ENCODE data around the gene HMGB1.

Gene HMGB1

GRCh38 chr13:30479154-30479882 lies 13.6 kb upstream of the HMGB1 start (continued):
- TF ChIP-seq CSDC2 (CRISPR knock-in tag; IDR thresholded peaks at IDR 0.05) (no peak), ZNF70 (CRISPR knock-in tag; IDR thresholded peaks at IDR 0.05) (no peak), RARB (CRISPR knock-in tag; IDR thresholded peaks at IDR 0.05) (no peak)

GRCh38 chr13:30477346-30478195 lies 11.8 kb upstream of the HMGB1 start:
- no peak for TF ChIP-seq CREB5 (CRISPR knock-in tag; IDR thresholded peaks at IDR 0.05; ENCODE audit: low read depth)
- no peak for TF ChIP-seq CSDC2 (CRISPR knock-in tag; IDR thresholded peaks at IDR 0.05)
- no peak for TF ChIP-seq GLIS3 (CRISPR knock-in tag; IDR thresholded peaks at IDR 0.05)
- no peak for TF ChIP-seq PPARA (CRISPR knock-in tag; IDR thresholded peaks at IDR 0.05; ENCODE audit: borderline replicate concordance)
- no peak for TF ChIP-seq BACH2 (CRISPR knock-in tag; IDR thresholded peaks at IDR 0.05; ENCODE audit: borderline replicate concordance)
- no peak for TF ChIP-seq ZNF70 (CRISPR knock-in tag; IDR thresholded peaks at IDR 0.05)
- ATAC-seq: no peak

- TF ChIP-seq ESRRG (CRISPR knock-in tag; IDR thresholded peaks at IDR 0.05): no peak
- peak; percentile 71; the same call in 1 of the 2 replicates for TF ChIP-seq ZNF8 (CRISPR knock-in tag; IDR thresholded peaks at IDR 0.05)
- no peak for TF ChIP-seq SNAI2 (CRISPR knock-in tag; IDR thresholded peaks at IDR 0.05)
- no peak for ATAC-seq
These were observed 7.9 kb upstream of the HMGB1 start for GRCh38 chr13:30473675-30474074.

- TF ChIP-seq TOX (CRISPR knock-in tag; IDR thresholded peaks at IDR 0.05; ENCODE audit: borderline replicate concordance) (no peak), ESRRG (CRISPR knock-in tag; IDR thresholded peaks at IDR 0.05) (no peak), ZNF70 (CRISPR knock-in tag; IDR thresholded peaks at IDR 0.05) (no peak), ZNF8 (CRISPR knock-in tag; IDR thresholded peaks at IDR 0.05) (no peak), ZFP3 (CRISPR knock-in tag; IDR thresholded peaks at IDR 0.05) (no peak), SNAI2 (CRISPR knock-in tag; IDR thresholded peaks at IDR 0.05) (no peak)
These were observed 1.1 kb upstream of the HMGB1 start for GRCh38 chr13:30466841-30467252.

GRCh38 chr13:30466358-30466714 lies 600 bp upstream of the HMGB1 start:
- TF ChIP-seq RARB (CRISPR knock-in tag; IDR thresholded peaks at IDR 0.05): no peak
- TF ChIP-seq POU6F1 (CRISPR knock-in tag; IDR thresholded peaks at IDR 0.05; ENCODE audit: borderline replicate concordance, low read depth): no peak
- no peak for TF ChIP-seq ZC3H10 (CRISPR knock-in tag; IDR thresholded peaks at IDR 0.05)
- TF ChIP-seq OSR1 (CRISPR knock-in tag; IDR thresholded peaks at IDR 0.05): no peak
- TF ChIP-seq ESRRG (CRISPR knock-in tag; IDR thresholded peaks at IDR 0.05): no peak
- no peak for TF ChIP-seq ZNF70 (CRISPR knock-in tag; IDR thresholded peaks at IDR 0.05)
- no peak for TF ChIP-seq CSDC2 (CRISPR knock-in tag; IDR thresholded peaks at IDR 0.05)
- TF ChIP-seq TOX (CRISPR knock-in tag; IDR thresholded peaks at IDR 0.05; ENCODE audit: borderline replicate concordance): no peak
- no peak for TF ChIP-seq TCF4 (CRISPR knock-in tag; IDR thresholded peaks at IDR 0.05; ENCODE audit: borderline replicate concordance)
- no peak for TF ChIP-seq PATZ1 (CRISPR knock-in tag; IDR thresholded peaks at IDR 0.05; ENCODE audit: borderline replicate concordance)
- ATAC-seq: peak; percentile 21

More at GRCh38 chr13:30466841-30467252, 1.1 kb upstream of the HMGB1 start:
- ATAC-seq: peak; percentile 35

GRCh38 chr13:30465343-30465592 lies 468 bp downstream of the HMGB1 start:
- no peak for ATAC-seq
- TF ChIP-seq TCF4 (CRISPR knock-in tag; IDR thresholded peaks at IDR 0.05; ENCODE audit: borderline replicate concordance) (no peak), OSR1 (CRISPR knock-in tag; IDR thresholded peaks at IDR 0.05) (no peak), ZFP30 (CRISPR knock-in tag; IDR thresholded peaks at IDR 0.05) (no peak), POU6F1 (CRISPR knock-in tag; IDR thresholded peaks at IDR 0.05; ENCODE audit: borderline replicate concordance, low read depth) (no peak), ARNTL (CRISPR knock-in tag; IDR thresholded peaks at IDR 0.05; ENCODE audit: borderline replicate concordance, low read depth) (no peak), SNAI2 (CRISPR knock-in tag; IDR thresholded peaks at IDR 0.05) (no peak), CSDC2 (CRISPR knock-in tag; IDR thresholded peaks at IDR 0.05) (no peak), GLIS3 (CRISPR knock-in tag; IDR thresholded peaks at IDR 0.05) (no peak), TSHZ2 (CRISPR knock-in tag; IDR thresholded peaks at IDR 0.05) (no peak), ZNF8 (CRISPR knock-in tag; IDR thresholded peaks at IDR 0.05) (no peak), RARB (CRISPR knock-in tag; IDR thresholded peaks at IDR 0.05) (no peak), ZFP3 (CRISPR knock-in tag; IDR thresholded peaks at IDR 0.05) (no peak)

All from SK-N-SH treated with all-trans-retinoic acid at 6 μM for 48 hours (cell line).